IMR-90 (cell line): ENCODE results near the gene RNF34. TPM values are rescaled to one million over a fixed set of nuclear protein-coding genes. Genes with fewer than 3 reads are reported as not detected.

Experiments
- ATAC-seq: fragments of 200-7000 bp; cut with Tn5 transposase; 2 replicates; pipeline ENCODE4 v1.9.1; 2020; ENCODE audit warnings: low read depth, mild to moderate bottlenecking, moderate library complexity
- BruUV-seq: library from RNA; stranded (reverse); fragments of 400-500 nt; replicated peaks from 2 replicates; lab custom pipeline; 2021; lab: Mats Ljungman, UMichigan
- CTCF ChIA-PET: fragments of 300-600 bp; formaldehyde crosslinking; extraction: SDS; loops from one replicate; lab custom pipeline; 2021; ENCODE audit warnings: antibody characterized with exemption; lab: Yijun Ruan, JAX
- POLR2A ChIA-PET: fragments of 300-600 bp; sonication (Branson Sonifier 250); formaldehyde crosslinking; loops from one replicate; lab custom pipeline; 2022; ENCODE audit warnings: antibody characterized with exemption; ENCODE audit not compliant: unreplicated experiment; lab: Charles Lee
- DNase-seq: peaks from one replicate; pipeline ENCODE4 v3.0.0; 2013
- H2AFZ ChIP-seq: replicated peaks from 2 replicates; pipeline ENCODE3; 2013; ENCODE audit warnings: low read length, mild to moderate bottlenecking; ENCODE audit not compliant: poor library complexity
- H2AK5ac ChIP-seq: 2 replicates; pipeline ENCODE4 v1.6.1; 2013; ENCODE audit warnings: low read depth, low read length, inconsistent platforms
- H2AK9ac ChIP-seq: replicated peaks from 2 replicates; pipeline ENCODE3; 2013; ENCODE audit warnings: mild to moderate bottlenecking, low read depth, low read length, moderate library complexity; ENCODE audit not compliant: poor library complexity
- H2BK120ac ChIP-seq: 2 replicates; pipeline ENCODE4 v1.6.1; 2013; ENCODE audit warnings: low read depth, low read length, inconsistent platforms
- H2BK15ac ChIP-seq: 3 replicates; pipeline ENCODE4 v1.6.1; 2013; ENCODE audit warnings: low read depth, low read length, inconsistent platforms
- H2BK20ac ChIP-seq: 2 replicates; pipeline ENCODE4 v1.6.1; 2013; ENCODE audit warnings: low read depth, mild to moderate bottlenecking, inconsistent platforms, low read length, moderate library complexity
- H2BK5ac ChIP-seq: 2 replicates; pipeline ENCODE4 v1.6.1; 2013; ENCODE audit warnings: mild to moderate bottlenecking, low read depth, low read length, inconsistent platforms; ENCODE audit not compliant: poor library complexity, severe bottlenecking
- H3K14ac ChIP-seq: replicated peaks from 2 replicates; pipeline ENCODE4 v1.6.1; 2013; ENCODE audit warnings: low read depth, low read length, inconsistent platforms
- H3K18ac ChIP-seq: 2 replicates; pipeline ENCODE4 v1.6.1; 2013; ENCODE audit warnings: low read depth, low read length, control low read depth
- H3K23ac ChIP-seq: 2 replicates; pipeline ENCODE4 v1.6.1; 2013; ENCODE audit warnings: low read depth, low read length, inconsistent platforms
- H3K27ac ChIP-seq: 2 replicates; pipeline ENCODE4 v1.5.1; 2013; ENCODE audit warnings: mild to moderate bottlenecking, control low read depth, low read length; ENCODE audit not compliant: insufficient read depth
- H3K27me3 ChIP-seq: 2 replicates; pipeline ENCODE4 v1.6.1; 2013; ENCODE audit warnings: low read length; ENCODE audit not compliant: control insufficient read depth, insufficient read depth
- H3K36me3 ChIP-seq: 2 replicates; pipeline ENCODE4 v1.6.1; 2013; ENCODE audit warnings: low read length, mixed read lengths; ENCODE audit not compliant: control insufficient read depth, insufficient read depth
- H3K4ac ChIP-seq: 2 replicates; pipeline ENCODE4 v1.6.1; 2013; ENCODE audit warnings: low read depth, low read length, inconsistent platforms
- H3K4me1 ChIP-seq: 2 replicates; pipeline ENCODE4 v1.6.1; 2013; ENCODE audit warnings: low read length, mixed read lengths; ENCODE audit not compliant: control insufficient read depth, insufficient read depth
- H3K4me2 ChIP-seq: 2 replicates; pipeline ENCODE4 v1.6.1; 2013; ENCODE audit warnings: low read depth, mild to moderate bottlenecking, control low read depth, low read length, moderate library complexity
- H3K4me3 ChIP-seq: 2 replicates; pipeline ENCODE4 v1.5.1; 2013; ENCODE audit warnings: low read depth, mild to moderate bottlenecking, control low read depth, low read length, moderate library complexity; ENCODE audit not compliant: insufficient read depth
- H3K56ac ChIP-seq: 2 replicates; pipeline ENCODE4 v1.6.1; 2013; ENCODE audit warnings: low read length, inconsistent platforms; ENCODE audit not compliant: insufficient read depth; ENCODE audit errors: extremely low read depth
- H3K79me1 ChIP-seq, 2 experiments: 2 replicates each; pipeline ENCODE4 v1.6.1; 2013; ENCODE audit warnings: low read length in 2 of 2, inconsistent platforms in 1 of 2, low read depth in 1 of 2
- H3K9ac ChIP-seq: 2 replicates; pipeline ENCODE4 v1.6.1; 2013; ENCODE audit warnings: low read depth, low read length, control low read depth
- H3K9me1 ChIP-seq: 2 replicates; pipeline ENCODE4 v1.6.1; 2013; ENCODE audit warnings: low read length, inconsistent platforms; ENCODE audit not compliant: insufficient read depth
- H3K9me3 ChIP-seq: 2 replicates; pipeline ENCODE4 v1.6.1; 2013; ENCODE audit warnings: low read length; ENCODE audit not compliant: control insufficient read depth, insufficient read depth
- H4K20me1 ChIP-seq: 2 replicates; pipeline ENCODE4 v1.6.1; 2013; ENCODE audit warnings: low read length, inconsistent platforms; ENCODE audit not compliant: insufficient read depth
- H4K5ac ChIP-seq: 2 replicates; pipeline ENCODE4 v1.6.1; 2013; ENCODE audit warnings: mild to moderate bottlenecking, low read depth, low read length, control low read depth
- H4K8ac ChIP-seq, 2 experiments: 2 replicates each; pipeline ENCODE4 v1.6.1; 2013; ENCODE audit warnings: low read depth in 2 of 2, low read length in 2 of 2, control low read depth in 1 of 2, inconsistent platforms in 1 of 2
- H4K91ac ChIP-seq: 2 replicates; pipeline ENCODE4 v1.6.1; 2013; ENCODE audit warnings: low read depth, low read length, inconsistent platforms; ENCODE audit not compliant: insufficient read depth
- CEBPB ChIP-seq: IDR thresholded peaks from 2 replicates; pipeline ENCODE4 v1.6.1; 2012; ENCODE audit warnings: low read depth, low read length, improper control_type of control experiment
- CTCF ChIP-seq: conservative IDR thresholded peaks from 2 replicates; pipeline ENCODE4 v1.5.1; 2012; ENCODE audit warnings: mild to moderate bottlenecking, low read depth, low read length, improper control_type of control experiment
- ELK1 ChIP-seq: fragments of 150-350 bp; IDR thresholded peaks from 2 replicates; pipeline ENCODE4 v1.6.1; 2016; ENCODE audit warnings: low read depth, mild to moderate bottlenecking, low read length, moderate library complexity, borderline replicate concordance
- FOS ChIP-seq: fragments of 150-350 bp; IDR thresholded peaks from 2 replicates; pipeline ENCODE4 v1.6.1; 2016; ENCODE audit warnings: low read depth, low read length
- MXI1 ChIP-seq: IDR thresholded peaks from 2 replicates; pipeline ENCODE4 v1.6.1; 2012; ENCODE audit warnings: low read depth, mild to moderate bottlenecking, low read length, moderate library complexity, borderline replicate concordance
- RAD21 ChIP-seq: IDR thresholded peaks from 2 replicates; pipeline ENCODE4 v1.6.1; 2012; ENCODE audit warnings: low read length, improper control_type of control experiment
- RCOR1 ChIP-seq: IDR thresholded peaks from 2 replicates; pipeline ENCODE4 v1.6.1; 2012; ENCODE audit warnings: mild to moderate bottlenecking, low read length, improper control_type of control experiment; ENCODE audit not compliant: insufficient replicate concordance
- RFX5 ChIP-seq: IDR thresholded peaks from 2 replicates; pipeline ENCODE4 v1.8.0; 2012; ENCODE audit warnings: low read depth, mild to moderate bottlenecking, low read length, moderate library complexity
- WGBS, 2 experiments: methylation state at CpG; one replicate each; pipeline versions ENCODE4 v1.1.5 to v1.1.7; 2013; ENCODE audit warnings: missing lambda C conversion rate in 2 of 2; ENCODE audit not compliant: insufficient read length in 1 of 2; ENCODE audit errors: extremely low coverage in 2 of 2; 5-methylcytosine and 5-hydroxymethylcytosine counted together
- dilution Hi-C: fragments of 300-500 bp; cut with HindIII; formaldehyde crosslinking; loops from one replicate; pipeline ENCODE4 v1.14.3; 2018; ENCODE audit warnings: low sequenced_read_pairs; ENCODE audit not compliant: unreplicated experiment
- in situ Hi-C: fragments of 300-500 bp; cut with MboI; formaldehyde crosslinking; loops from 3 replicates; pipeline ENCODE4 v1.14.3; 2019; ENCODE audit warnings: low sequenced_read_pairs, inconsistent platforms, mixed read lengths
- intact Hi-C: fragments of 100-400 bp; cut with micrococcal nuclease; formaldehyde crosslinking; loops from 2 replicates; pipeline ENCODE4 v1.10.0; 2022
- polyA plus RNA-seq, 3 experiments: library from polyadenylated mRNA; depleted of rRNA; stranded (reverse); fragments of >200 nt; gene quantifications; 2 replicates each; pipeline ENCODE4 v1.2.3, GENCODE V29; 2012; ENCODE audit warnings: low replicate concordance in 1 of 3
- total RNA-seq: library from RNA; depleted of rRNA; stranded (reverse); fragments of >200 nt; gene quantifications from 2 replicates; pipeline ENCODE4 v1.2.3, GENCODE V29; 2012

The RNF34 gene
- total and polyA plus RNA-seq, 2 of the 4 experiments (the other 2 are of a cell fraction), result 33.2 to 69.5 TPM

GRCh38 chr12:121441555-121441954, 41.6 kb downstream of the RNF34 start:
- Histone ChIP-seq H2BK15ac (no peak overlapping the region), H3K14ac (no peak overlapping the region), H2BK120ac (no peak overlapping the region), H4K20me1 (no peaks in the 10 kb centered on the region), H3K4me3 (no peak overlapping the region), H4K8ac (no peak overlapping the region), H3K79me1 (peaks cover 3 to 34% of the 10 kb centered on the region in 2 experiments; a peak in 2 of 4 replicates), H3K27ac (no peak overlapping the region), H3K23ac (no peak overlapping the region), H2BK5ac (no peak overlapping the region), H2BK20ac (no peak overlapping the region), H3K18ac (no peak overlapping the region), H3K36me3 (peaks cover 51% of the 10 kb centered on the region), H2AFZ (no peak overlapping the region), H3K56ac (no peak overlapping the region), H4K91ac (no peak overlapping the region), H3K9me3 (no peaks in the 10 kb centered on the region), H3K4me1 (no peaks in the 10 kb centered on the region), H3K9me1 (0 out of 2 replicates have a peak, but pooled peaks cover 7% of the 10 kb centered on the region), H3K27me3 (no peaks in the 10 kb centered on the region), H3K4me2 (no peak overlapping the region), H2AK5ac (no peak overlapping the region), H2AK9ac (no peak overlapping the region), H3K4ac (no peak overlapping the region), H3K9ac (no peak overlapping the region), H4K5ac (no peak overlapping the region)
- DNase-seq (no peak), ATAC-seq (no peak)
- POLR2A ChIA-PET, result no interaction called here
- no peak for TF ChIP-seq CEBPB
- no peak for TF ChIP-seq ELK1
- no peak for TF ChIP-seq MXI1
- no peak for TF ChIP-seq RFX5
- TF ChIP-seq RCOR1, result no peak
- no peak for TF ChIP-seq RAD21
- TF ChIP-seq FOS, result no peak
- TF ChIP-seq CTCF, result no peak
- 100% methylated on average over 5 of the region's 17 CpGs; no CpG with 5 or more reads in 1 of the 2 experiments for WGBS, 2 experiments
- dilution Hi-C loops (no loop called here), in situ Hi-C loops (no loop called here), intact Hi-C loops (no loop called here)
- BruUV-seq, result no TSS peak
- CTCF ChIA-PET, result interaction anchor here (0.9 kb wide), 1 partner anchor 106 kb away, joined by 5 read pairs; no protein-coding TSS in a partner anchor
